GM18868 (cell line): ENCODE measurements around the gene TEX35.

Source experiments
- ATAC-seq: cut with Tn5 transposase; IDR thresholded peaks from one replicate; pipeline ENCODE4 v1.9.1; 2021; ENCODE audit warnings: mild to moderate bottlenecking, moderate library complexity; ENCODE audit not compliant: unreplicated experiment

The TEX35 gene

DNA sequence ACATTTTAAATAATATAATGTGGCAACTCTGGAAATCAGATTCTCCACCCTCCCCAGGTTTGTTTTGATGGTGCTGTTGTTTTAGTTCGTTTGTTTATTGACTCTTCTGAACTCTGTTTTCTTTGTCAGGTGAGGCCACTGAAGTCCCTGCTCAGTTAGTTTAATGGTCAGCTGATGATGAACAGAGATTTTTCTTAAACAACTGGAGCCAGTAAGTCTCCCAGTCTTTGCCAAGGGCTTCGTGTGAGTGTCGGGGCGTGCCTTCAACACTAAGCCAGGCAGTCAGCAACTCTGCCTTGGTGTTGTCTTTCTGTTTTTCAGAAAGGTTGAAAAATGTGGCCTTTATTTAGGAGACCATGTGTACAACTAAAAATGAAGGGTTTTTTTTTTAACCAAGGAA is 58.9 kb downstream of the TEX35 start:
- no peak for ATAC-seq
